Ishikawa (cell line): ENCODE measurements around the gene ARHGAP32.

Source experiments
- CEBPB ChIP-seq: IDR thresholded peaks from 2 replicates; pipeline ENCODE4 v1.6.1; 2012
- CREB1 ChIP-seq: IDR thresholded peaks from 2 replicates; pipeline ENCODE4 v1.6.1; 2012; ENCODE audit warnings: low read depth
- EGR1 ChIP-seq: IDR thresholded peaks from 2 replicates; pipeline ENCODE4 v1.6.1; 2012
- EP300 ChIP-seq: IDR thresholded peaks from 2 replicates; pipeline ENCODE4 v1.6.1; 2012; ENCODE audit warnings: borderline replicate concordance
- FOXM1 ChIP-seq: IDR thresholded peaks from 2 replicates; pipeline ENCODE4 v1.6.1; 2012; ENCODE audit warnings: low read depth, borderline replicate concordance
- MAX ChIP-seq: IDR thresholded peaks from 2 replicates; pipeline ENCODE4 v1.6.1; 2012
- NFIC ChIP-seq: IDR thresholded peaks from 2 replicates; pipeline ENCODE4 v1.6.1; 2012
- RAD21 ChIP-seq: IDR thresholded peaks from 2 replicates; pipeline ENCODE4 v1.6.1; 2012; ENCODE audit warnings: low read depth
- TAF1 ChIP-seq: IDR thresholded peaks from 2 replicates; pipeline ENCODE4 v1.6.1; 2012; ENCODE audit warnings: low read depth, mild to moderate bottlenecking
- TCF12 ChIP-seq: IDR thresholded peaks from 2 replicates; pipeline ENCODE4 v1.6.1; 2012; ENCODE audit warnings: low read depth
- TEAD4 ChIP-seq: IDR thresholded peaks from 2 replicates; pipeline ENCODE4 v1.6.1; 2012
- YY1 ChIP-seq: IDR thresholded peaks from 2 replicates; pipeline ENCODE4 v1.6.1; 2012; ENCODE audit warnings: low read depth
- ZBTB7A ChIP-seq: IDR thresholded peaks from 2 replicates; pipeline ENCODE4 v1.6.1; 2012; ENCODE audit warnings: low read depth
- TF ChIP-seq, protein P1 (sequence below): IDR thresholded peaks from 2 replicates; pipeline ENCODE4 v1.6.1; 2012; ENCODE audit warnings: low read depth, mild to moderate bottlenecking
- TF ChIP-seq, protein P2 (sequence below): IDR thresholded peaks from 2 replicates; pipeline ENCODE4 v1.6.1; 2012

ARHGAP32 gene

GRCh38 chr11:128933481-128934178 is 258.5 kb downstream of the ARHGAP32 start:
- TF ChIP-seq TAF1 (no peak), ZBTB7A (no peak), YY1 (no peak), TCF12 (no peak), NFIC (no peak)
- TF ChIP-seq, protein P1, sequence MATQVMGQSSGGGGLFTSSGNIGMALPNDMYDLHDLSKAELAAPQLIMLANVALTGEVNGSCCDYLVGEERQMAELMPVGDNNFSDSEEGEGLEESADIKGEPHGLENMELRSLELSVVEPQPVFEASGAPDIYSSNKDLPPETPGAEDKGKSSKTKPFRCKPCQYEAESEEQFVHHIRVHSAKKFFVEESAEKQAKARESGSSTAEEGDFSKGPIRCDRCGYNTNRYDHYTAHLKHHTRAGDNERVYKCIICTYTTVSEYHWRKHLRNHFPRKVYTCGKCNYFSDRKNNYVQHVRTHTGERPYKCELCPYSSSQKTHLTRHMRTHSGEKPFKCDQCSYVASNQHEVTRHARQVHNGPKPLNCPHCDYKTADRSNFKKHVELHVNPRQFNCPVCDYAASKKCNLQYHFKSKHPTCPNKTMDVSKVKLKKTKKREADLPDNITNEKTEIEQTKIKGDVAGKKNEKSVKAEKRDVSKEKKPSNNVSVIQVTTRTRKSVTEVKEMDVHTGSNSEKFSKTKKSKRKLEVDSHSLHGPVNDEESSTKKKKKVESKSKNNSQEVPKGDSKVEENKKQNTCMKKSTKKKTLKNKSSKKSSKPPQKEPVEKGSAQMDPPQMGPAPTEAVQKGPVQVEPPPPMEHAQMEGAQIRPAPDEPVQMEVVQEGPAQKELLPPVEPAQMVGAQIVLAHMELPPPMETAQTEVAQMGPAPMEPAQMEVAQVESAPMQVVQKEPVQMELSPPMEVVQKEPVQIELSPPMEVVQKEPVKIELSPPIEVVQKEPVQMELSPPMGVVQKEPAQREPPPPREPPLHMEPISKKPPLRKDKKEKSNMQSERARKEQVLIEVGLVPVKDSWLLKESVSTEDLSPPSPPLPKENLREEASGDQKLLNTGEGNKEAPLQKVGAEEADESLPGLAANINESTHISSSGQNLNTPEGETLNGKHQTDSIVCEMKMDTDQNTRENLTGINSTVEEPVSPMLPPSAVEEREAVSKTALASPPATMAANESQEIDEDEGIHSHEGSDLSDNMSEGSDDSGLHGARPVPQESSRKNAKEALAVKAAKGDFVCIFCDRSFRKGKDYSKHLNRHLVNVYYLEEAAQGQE, result no peak
- TF ChIP-seq, protein P2, sequence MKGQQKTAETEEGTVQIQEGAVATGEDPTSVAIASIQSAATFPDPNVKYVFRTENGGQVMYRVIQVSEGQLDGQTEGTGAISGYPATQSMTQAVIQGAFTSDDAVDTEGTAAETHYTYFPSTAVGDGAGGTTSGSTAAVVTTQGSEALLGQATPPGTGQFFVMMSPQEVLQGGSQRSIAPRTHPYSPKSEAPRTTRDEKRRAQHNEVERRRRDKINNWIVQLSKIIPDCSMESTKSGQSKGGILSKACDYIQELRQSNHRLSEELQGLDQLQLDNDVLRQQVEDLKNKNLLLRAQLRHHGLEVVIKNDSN, result no peak

DNA sequence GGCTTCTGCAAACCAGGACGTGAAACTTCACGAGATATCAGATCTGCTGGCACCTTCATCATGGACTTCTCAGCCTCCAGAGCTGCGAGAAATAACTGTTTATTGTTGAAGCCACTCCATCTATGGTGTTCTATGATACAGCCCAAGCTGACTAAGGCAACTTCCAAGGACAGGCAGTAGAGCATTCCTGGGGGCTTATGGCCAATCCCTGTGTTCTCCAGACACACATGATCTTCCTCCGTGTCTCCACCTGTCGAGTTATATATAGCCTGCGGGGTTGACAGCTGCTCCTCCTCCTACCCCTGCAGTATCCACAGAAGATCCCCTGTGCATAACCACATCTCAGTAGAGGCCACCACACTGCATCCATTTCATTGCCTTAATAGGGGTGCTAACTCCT is 260.5 kb downstream of the ARHGAP32 start:
- TF ChIP-seq ZBTB7A (no peak), EGR1 (no peak), TAF1 (no peak), RAD21 (no peak), TCF12 (no peak), FOXM1 (no peak), YY1 (no peak), MAX (no peak), CEBPB (no peak)
- TF ChIP-seq, protein P1, result no peak
- TF ChIP-seq, protein P2, result no peak

GRCh38 chr11:128931066-128931465 is 261.1 kb downstream of the ARHGAP32 start:
- TF ChIP-seq TEAD4 (no peak), MAX (no peak), NFIC (no peak), EP300 (no peak), ZBTB7A (no peak), TAF1 (no peak), RAD21 (no peak), EGR1 (no peak), TCF12 (no peak), CREB1 (no peak), FOXM1 (no peak), CEBPB (no peak), YY1 (no peak)
- TF ChIP-seq, protein P1, result no peak
- TF ChIP-seq, protein P2, result no peak

DNA sequence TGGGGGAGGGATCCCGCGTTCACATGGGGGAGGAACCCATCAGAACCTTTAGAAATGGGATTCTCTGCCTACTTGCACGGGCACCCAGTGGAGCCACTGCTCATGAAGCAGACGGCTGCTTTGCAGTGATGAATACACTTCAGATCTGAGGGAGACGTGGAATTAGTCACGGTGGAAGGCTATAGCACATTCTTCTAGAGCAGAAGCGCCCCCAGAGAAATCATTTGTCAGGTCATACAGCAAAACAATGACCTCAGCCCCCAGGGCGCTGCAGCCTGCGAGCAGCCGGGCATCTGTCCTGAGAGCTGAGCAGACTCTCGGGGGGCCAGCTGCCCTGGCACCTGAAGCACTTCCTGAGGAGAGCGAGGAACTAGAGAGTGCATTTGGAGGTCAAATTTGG is 262.1 kb downstream of the ARHGAP32 start:
- TF ChIP-seq FOXM1 (no peak), ZBTB7A (no peak), TCF12 (peak; percentile 77), NFIC (no peak), YY1 (no peak), TEAD4 (0 out of 2 replicates have a peak, but pooled peaks have one; percentile 20), EP300 (peak; percentile 59), CEBPB (no peak), CREB1 (no peak), EGR1 (no peak), MAX (no peak)
- TF ChIP-seq, protein P2, result no peak
- TF ChIP-seq, protein P1, result no peak
